Measurements from ENCODE around the gene ARF5.
"Not testable (repeated sequence)": the region's sequence is repeated elsewhere in the genome, so short reads cannot be mapped to it uniquely, and the experiment has no call there.

The ARF5 gene

DNA sequence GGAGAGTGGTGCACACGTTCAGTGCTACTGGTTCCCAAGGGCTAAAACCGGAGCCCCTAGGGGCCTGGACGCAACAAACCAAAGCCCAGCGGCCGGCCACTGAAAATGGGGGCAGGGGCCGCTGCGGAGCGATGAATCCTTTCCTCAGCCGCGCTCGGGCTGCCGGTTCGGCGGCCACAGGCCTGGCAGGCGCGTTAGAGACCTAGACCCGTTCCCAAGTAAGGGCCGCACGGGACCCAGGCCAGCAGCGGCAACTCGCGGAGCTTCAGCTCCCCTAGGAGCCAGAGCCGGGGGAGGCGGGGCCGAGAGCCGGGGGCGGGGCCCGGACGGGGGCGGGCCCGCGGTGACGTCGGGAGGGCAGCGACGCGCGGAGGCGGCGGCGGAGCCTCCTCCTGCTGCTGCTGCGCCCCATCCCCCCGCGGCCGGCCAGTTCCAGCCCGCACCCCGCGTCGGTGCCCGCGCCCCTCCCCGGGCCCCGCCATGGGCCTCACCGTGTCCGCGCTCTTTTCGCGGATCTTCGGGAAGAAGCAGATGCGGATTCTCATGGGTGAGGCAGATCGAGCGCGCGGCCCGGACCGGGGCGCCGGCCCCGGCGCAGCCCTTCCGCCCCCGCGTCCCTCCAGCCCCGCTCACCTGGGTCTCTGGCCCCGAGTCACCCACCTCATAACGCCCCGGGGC lies at the start of gene ARF5:
ARF5 (plus strand) TSS at position 393 of the 678 bp plus-strand sequence; CDS start at position 481, 88 bp downstream.
- no peak for DNase-seq (ENCODE audit: low read depth)

DNA sequence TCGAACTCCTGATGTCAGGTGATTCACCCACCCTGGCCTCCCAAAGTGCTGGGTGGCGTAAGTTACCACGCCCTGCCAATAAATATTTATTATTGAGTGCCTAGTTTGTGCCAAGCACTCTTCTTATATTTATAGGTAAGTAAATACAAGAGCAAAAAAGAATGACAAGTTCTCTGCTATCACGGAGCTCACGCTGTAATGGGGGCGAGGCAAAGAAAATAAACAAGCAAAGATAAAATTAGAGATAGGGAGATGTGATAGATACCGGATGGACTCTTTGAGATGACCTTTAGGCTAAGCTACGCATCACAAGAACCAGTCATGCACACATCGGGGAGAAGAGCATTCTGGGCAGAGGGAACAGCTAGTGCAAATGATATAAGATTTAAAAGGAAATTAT lies 49.1 kb upstream of the ARF5 start:
- DNase-seq (ENCODE audit: low read depth) = no peak

DNA sequence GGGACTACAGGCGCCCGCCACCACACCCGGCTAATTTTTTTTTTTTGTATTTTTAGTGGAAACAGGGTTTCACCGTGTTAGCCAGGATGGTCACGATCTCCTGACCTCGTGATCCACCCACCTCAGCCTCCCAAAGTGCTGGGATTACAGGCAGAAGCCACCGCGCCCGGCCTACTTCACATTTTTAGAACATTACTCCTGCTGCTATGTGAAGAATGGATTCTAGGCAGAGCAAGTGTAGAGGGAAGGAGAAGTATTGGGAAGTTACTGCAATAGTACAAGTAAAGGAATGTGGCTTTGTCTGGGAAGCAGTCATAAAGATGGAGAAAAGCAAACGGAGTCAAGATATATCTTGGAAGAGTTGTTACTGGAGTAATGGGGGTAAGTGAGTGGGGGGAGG lies 47.8 kb upstream of the ARF5 start:
- not testable (repeated sequence) for DNase-seq (ENCODE audit: low read depth)

DNA sequence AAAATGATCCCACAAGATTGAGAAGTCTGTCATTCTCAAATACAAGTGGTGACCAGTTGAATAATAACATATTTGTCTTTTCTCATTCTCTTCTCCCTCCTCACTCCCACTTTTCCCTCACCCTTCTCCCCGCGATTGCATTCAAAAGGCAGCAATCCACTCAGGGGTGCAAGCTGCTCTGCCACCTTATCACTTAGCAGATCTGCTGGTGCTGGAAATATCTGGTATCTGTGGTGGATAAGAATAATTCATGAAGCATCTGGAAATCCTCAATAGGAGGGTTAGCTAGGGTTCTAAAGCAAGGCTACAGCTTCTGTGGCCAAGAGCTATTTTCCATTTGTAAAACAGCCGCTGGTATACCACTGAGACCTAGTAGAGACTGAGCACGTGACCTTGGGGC lies 46.7 kb upstream of the ARF5 start:
- DNase-seq (ENCODE audit: low read depth) = no peak

DNA sequence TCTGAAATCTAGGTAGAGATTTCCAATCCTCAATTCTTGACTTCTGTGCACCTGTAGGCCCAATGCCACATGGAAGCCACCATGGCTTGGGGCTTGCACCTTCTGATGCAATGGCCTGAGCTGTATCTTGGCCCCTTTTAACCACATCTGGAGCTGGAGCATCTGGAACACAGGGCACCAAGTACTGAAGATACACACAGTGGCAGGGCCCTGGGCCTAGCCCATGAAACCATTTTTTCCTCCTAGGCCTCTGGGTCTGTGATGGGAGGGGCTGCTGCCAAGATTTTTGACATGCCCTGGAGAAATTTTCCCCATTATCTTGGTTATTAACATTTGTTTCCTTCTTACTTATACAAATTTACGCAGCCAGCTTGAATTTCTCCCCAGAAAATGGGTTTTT lies 41.9 kb upstream of the ARF5 start:
- DNase-seq (ENCODE audit: low read depth) = no peak

DNA sequence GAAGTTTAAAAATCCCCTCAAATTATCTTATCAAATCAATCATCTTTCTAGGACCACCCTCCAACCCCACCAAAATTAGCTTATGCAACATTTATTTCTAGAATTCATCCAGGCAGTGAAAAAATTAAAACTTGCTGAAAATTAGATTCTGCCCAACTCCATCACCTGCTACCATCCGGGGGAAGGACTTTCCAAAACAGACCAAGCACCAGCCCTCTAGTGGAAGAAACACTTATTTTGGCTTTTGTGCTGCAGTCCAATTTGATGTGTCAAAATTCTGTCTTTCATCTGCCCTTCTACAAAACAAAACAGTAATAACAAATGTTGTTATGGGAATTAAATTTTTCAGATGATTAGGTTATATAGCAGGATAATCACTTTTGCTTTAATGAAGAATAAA lies 38.0 kb upstream of the ARF5 start:
- DNase-seq (ENCODE audit: low read depth) = no peak

DNA sequence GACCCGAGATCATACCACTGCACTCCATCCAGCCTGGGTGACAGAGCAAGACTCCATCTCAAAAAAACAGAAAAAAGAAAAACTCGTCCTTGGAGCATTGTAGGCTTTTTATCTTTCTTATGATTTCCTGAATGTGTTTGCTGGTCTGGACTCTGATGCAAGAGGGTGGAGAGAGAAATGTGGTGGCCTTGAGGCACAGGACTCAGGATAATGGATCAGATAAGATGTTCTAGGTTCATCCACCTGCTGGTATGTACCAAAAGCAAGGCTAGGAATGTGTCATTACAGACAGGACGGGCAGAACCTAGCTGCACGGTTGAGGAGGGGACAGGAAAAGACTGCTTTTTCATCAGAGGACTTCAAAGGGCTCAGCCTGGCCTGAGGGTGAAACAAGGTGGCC lies 36.3 kb upstream of the ARF5 start:
- no peak for DNase-seq (ENCODE audit: low read depth)

DNA sequence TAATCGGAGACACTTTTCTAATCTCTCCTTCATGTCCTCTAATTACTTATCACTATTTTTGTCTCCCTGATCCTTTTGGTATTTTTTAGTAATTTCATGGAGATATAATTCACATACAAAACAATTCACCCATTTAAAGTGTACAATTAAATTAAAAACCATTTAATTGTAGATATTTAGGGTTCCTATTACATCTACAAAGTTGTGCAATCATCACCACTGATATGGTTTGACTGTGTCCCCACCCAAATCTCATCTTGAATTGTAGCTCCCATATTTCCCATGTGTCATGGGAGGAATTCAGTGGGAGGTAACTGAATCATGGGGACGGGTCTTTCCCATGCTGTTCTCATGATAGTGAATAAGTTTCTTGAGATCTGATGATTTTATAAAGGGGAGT lies 31.8 kb upstream of the ARF5 start:
- no peak for DNase-seq (ENCODE audit: low read depth)

DNA sequence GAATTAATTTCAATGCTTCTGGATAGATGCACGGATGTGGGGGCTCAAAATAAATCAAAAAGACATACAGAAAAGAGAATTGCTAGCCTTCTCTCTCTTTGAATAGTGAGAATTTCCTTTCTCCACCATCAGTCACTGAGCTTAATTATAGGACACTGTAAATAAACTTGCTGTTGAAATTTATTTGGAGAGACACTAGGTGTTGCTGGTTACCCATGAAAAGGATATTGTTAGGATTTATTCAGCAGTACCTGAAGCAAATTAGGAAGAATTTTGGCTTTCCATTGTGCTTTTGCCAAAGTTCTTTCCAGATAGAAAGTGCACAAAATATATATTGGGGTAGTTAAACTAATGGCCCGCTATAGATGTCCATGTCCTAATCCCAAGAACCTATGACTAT lies 30.4 kb upstream of the ARF5 start:
- DNase-seq (ENCODE audit: low read depth) = no peak

DNA sequence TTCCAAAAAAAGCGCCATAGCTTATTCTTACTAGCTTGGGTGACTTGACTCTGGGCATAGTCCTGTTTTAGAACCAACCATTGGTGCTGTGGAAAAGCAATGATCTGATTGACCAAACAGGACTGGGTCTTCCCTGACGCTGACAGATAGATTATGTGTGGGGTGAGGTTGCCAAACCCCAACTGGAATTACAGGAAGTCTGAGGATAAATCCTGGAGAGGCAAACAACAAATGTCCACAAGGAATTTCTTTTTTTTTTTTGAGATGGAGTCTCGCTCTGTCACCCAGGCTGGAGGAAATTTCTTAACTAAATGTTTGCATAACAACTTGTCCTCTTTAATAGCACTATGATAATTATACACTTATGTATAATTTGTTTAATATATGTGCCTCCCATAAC lies 22.0 kb upstream of the ARF5 start:
- no peak for DNase-seq (ENCODE audit: low read depth)

DNA sequence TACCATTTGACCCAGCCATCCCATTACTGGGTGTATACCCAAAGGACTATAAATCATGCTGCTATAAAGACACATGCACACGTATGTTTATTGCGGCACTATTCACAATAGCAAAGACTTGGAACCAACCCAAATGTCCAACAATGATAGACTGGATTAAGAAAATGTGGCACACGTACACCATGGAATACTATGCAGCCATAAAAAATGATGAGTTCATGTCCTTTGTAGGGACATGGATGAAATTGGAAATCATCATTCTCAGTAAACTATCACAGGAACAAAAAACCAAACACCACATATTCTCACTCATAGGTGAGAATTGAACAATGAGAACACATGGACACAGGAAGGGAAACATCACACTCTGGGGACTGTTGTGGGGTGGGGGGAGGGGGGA lies 20.2 kb upstream of the ARF5 start:
- DNase-seq (ENCODE audit: low read depth) = not testable (repeated sequence)

DNA sequence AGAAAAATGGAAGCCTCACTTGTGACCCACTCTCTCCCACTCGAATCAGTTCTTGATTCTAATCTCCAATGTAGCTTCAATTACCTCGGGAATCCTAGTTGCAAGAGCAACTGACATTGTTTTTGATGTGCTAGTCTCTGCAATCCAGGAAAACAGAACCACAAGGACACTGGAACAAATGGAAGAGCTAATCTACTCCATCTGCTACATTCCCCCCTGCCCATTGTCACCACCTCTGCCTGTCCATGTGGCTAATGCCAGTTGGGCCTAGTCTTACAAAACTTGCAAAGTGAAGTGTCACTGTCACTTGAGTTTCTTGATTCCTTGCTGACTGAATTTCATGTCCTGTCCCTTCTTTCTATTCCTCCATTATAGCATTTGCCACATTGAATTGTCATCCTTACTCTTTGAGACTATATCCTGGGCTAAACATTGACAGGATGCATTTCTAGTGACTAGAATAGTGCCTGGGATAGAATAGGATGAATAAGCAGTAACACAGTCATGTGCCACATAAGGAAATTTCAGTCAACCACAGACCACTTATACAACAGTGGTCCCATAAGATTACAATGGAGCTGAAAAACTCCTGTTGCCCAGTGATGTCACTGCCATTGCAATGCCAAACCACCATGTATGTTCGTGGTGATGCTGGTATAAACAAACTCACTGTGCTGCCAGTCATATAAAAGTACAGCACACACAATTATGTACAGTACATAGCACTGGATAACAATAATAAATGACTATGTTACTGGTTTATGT lies 16.3 kb upstream of the ARF5 start:
- DNase-seq (ENCODE audit: low read depth) = no peak

DNA sequence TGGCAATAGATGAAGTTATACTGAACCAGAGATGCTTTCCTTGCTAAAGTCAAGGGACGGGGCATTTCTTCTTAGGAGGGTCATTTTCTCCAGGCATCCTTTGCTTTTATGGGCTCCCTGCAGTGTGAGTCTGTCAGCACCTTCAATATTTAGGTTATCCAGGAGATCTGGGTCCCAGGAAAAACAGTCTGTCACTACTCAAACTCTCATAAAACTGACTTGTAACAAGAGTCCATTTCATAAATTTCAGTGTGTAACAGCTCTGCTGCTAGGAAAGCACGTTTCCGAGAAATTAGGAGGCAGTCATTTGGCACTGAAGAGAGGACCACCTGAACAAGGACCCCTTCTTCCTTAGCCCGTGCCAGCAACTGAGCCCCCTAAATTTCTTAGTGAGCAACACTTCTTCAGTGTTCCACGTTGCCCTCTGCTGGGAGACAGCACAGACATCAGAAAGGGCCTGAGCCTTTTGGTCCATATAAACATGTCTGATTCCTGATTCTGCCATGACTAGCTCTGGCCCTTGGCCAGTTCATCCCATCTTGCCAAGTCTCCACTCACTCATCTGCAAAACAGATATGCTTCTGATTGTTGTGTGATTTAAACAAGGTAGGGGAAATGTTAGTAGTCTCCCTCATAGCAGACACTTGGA lies 10.1 kb upstream of the ARF5 start:
- no peak for DNase-seq (ENCODE audit: low read depth)

DNA sequence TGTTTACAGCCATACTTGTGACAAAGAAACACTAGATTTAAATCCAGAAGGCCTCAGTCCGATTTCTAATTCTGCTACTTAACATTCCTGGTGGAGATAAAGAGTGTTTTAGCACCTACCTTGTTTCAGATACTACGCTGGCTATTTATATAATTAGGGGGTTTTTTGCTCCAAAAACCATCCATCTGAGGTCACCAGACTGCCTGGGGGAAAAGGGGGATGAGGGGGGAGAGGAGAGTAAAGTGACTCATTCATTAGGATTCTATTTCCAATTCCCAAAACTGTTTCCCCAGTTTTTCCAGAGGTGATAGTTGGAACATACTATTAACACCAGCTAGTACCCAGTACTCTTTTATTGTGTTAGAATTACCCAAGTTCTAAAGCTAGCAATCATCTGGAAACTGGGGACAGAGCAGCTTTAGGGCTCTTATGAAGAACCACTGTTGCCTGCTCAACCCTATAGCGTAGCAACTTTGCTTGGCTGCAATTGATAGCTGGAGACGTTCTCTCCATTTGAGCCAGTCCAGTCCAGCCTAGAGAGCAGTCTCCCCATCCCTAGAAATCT lies 9.4 kb upstream of the ARF5 start:
- DNase-seq (ENCODE audit: low read depth) = no peak

DNA sequence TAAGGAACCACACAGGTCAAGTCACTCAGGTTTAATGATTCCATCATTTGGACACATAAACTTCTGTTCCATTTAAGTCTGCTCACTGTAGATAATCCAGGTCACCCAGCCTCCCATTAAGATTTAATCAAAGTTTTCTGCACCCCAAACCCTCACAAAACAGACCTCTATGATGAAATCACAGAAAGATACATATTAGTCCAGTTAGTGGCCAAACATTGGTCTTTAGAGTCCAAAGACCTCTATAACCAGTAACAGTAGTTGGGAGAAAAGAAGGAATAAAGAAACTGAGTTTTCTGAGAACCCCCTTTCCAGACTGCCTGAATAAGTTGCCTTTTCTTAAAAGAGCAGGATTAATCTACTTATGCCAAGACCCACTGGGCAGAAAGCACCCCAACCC lies 7.6 kb upstream of the ARF5 start:
- no peak for DNase-seq (ENCODE audit: low read depth)

DNA sequence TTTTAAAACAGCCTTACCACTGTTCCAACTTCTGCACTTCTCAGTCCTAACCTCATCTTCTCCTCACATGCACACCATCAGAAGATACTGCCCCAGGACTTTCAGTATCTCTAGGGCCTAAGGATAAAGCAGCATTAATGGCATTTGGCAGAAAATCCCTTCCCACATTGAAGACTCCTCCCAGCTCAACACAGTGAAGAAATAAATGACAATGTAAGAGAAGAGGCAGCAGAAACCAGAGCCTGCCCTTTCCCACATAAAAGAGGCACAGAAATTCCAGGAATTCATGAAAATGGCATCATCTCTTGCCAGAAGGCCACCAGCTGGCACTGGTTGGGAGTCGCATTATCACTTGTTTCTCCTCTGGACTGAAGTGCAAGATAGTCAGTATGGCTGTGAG lies 6.5 kb upstream of the ARF5 start:
- no peak for DNase-seq (ENCODE audit: low read depth)

DNA sequence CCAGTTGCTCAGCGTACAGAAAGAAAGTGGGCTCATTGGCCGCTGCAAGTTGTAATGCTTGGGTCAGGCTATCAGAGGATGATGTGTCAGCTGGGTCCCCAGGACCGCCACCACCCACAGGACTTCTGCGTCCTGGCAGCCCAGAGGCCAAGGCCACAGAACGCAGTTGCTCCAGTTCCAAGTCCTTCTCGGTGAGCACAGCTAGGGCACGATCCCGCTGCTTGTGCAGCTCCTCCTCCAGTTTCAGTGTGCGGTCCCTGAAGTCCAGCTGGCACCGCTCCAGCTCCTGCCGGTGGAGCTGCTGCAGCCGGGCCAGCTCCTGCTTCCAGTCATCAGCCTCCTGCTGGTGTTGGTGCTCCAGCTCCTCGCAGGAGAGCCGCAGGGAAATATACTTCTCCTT lies 5.8 kb upstream of the ARF5 start:
- DNase-seq (ENCODE audit: low read depth) = no peak

DNA sequence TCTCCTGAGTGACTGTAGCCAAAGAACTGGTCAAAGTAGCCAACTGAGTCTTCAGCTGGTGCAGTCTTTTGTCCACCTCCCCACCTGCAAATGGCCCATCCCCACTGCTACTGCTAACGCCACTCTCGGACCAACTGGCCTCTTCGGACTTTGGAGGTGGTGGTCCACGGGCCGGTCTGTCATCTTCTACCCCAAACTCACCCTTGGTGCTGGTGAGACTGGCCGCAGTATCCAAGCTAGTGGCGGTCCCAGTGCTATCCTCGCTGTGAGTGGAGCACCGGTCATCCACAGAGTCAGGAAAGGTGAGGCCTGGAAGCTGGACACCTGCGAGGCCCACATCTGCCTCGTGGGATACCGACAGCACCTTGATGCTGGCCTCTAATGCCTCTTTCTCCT lies 3.6 kb upstream of the ARF5 start:
- DNase-seq (ENCODE audit: low read depth) = no peak

DNA sequence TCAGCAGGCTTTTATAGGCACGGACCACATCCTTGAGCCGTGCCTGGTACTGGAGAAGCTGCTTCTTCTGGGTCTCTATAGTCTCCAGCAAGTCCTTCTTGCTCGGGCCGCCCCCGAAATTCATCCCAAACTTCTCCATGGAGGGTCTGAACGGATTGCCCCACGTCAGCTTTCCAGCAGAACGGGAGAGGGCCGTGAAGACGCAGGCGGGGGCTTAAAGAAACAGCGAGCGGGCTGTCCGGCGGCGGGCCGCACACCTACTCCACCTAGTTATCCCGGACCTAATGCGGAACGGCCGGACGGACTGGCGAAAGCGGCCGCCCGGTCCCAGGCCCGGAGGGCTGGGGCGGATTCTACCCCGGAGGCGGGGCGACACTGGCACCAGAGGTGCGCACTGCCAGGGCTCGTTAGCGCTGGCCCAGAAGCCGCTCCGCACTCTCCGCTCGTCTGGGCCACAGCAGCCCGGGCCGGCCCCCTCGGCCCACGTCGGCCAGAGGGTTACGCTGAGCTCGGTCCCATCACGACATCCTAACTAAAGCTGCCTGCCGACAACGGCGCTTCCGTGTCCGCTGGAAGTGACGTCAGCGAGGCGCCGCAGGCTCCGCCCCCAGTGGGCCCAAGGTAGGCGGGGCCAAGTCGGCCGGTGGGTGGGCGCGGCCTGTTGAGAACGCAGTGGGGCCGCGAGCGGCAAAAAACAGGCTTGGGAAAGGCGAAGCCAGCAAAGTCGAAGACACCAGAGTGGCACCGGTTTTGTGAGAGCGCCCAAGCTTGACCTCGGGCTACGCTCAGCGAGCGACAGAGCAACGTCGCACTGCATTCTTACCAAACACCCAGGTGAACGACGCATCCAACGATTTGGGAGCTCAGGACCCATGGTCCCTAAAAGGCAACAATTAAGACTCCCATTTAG lies 2.9 kb upstream of the ARF5 start, which contains the start of gene GCC1:
GCC1 (minus strand) TSS at position 553 of the 910 bp plus-strand sequence; CDS start at position 139, 414 bp downstream.
- DNase-seq (ENCODE audit: low read depth) = no peak

DNA sequence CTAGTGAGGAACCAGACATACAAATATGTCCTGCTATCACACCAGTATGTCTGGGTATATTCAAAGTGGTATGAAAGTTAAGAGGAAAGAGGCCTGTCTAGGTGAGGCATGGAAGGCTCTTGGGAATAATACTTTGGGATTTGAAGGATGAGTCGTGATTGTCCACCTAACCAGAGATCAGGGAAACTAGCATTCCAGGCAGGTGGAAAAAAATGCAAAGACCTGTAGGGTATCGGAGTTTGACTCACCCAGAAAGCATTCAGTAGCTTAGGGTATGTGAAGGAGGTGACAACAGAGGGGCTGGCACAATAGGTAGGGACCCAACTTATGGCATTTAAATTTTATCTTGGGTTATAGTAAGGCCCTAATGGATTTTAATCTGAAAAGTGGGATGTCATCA lies 1.9 kb upstream of the ARF5 start:
- DNase-seq (ENCODE audit: low read depth) = no peak

DNA sequence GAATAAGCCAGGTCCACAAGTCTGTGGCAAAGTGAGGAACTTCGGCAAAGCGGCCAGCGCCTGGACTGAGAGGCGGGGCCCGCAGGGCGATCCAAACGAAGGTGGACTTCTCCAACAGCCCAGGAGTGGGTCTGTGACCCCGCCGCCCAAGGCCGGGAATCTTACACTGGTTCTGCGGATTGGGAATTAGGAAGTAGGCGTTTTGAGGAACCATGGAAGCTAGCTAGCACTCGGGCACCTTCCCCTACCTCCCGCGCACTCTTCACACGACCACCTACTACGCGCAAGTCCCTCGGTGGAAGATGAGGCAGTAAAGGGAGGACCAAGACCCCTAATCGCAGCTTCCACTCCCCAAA lies 570 bp upstream of the ARF5 start:
- no peak for DNase-seq (ENCODE audit: low read depth)

Data from non-pigmented ciliary epithelial cell (primary cell).